GM18508 (cell line): ENCODE results near the gene CREB5.
A peak's percentile ranks its signal among the peaks of the same experiment; 100 is the strongest.

Experiments used
- ATAC-seq: cut with Tn5 transposase; IDR thresholded peaks from one replicate; pipeline ENCODE4 v1.9.1; 2021; ENCODE audit warnings: moderate number of reproducible peaks; ENCODE audit not compliant: insufficient read depth, unreplicated experiment

Gene CREB5

DNA sequence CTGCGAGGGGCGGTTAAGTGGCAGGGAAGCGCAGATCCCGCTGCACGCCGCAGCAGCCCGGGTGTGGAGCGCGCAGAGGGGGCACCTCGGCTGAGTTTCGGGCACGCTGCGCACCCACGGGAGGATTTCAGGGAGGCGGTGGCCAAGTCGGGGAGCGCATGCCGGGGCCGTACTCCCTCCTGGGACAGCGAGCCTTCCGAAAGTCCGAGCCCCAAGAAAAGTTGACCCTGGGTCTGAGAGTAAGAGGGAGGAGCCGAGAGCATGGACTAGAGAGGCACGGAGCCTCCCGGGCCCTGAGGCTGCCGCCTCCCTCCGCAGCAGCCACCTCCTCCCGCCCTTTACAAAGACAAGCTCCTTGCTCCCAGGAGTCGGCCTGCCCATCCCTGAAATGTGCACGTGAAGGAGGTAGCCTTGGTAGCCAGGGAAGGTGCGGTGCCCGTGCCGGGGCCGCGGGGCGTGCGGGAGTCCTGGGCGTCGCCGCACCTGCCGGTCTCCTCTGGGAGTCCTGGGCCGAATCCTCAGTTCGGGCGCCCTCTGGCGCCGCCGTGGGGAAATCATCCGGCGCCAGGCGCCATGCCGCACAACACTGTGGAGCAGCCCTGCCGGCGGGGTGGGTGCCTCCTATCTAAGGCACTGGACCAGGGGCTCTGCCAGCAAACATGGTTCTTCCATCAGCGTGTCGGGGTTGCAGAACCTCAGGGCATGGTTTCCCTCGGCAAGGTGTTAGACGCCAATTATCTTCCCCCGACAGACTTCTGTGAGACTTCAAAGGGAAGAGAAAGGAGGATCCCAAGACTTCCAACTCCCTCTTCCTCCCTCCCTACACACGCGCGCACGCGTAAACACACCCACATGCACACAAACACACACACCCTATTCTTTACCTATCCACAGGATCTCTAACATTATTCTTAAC, 441.8 kb downstream of the CREB5 start:
- peak; percentile 61 for ATAC-seq

DNA sequence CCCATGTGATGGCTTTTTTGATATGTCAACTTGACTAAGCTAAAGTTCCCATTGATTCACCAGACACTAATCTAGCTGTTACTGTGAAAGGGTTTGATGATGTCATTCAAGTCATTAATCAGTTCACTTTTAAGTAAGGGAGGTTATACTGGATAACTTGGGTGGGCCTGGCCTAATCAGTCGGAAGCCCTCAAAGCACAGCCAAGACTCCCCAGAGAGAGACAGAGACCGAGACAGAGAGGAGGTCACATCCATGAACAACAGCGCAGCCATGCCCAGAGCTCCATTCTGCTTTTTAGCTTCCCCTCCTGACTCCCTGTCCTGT, 442.4 kb downstream of the CREB5 start:
- no peak for ATAC-seq

DNA sequence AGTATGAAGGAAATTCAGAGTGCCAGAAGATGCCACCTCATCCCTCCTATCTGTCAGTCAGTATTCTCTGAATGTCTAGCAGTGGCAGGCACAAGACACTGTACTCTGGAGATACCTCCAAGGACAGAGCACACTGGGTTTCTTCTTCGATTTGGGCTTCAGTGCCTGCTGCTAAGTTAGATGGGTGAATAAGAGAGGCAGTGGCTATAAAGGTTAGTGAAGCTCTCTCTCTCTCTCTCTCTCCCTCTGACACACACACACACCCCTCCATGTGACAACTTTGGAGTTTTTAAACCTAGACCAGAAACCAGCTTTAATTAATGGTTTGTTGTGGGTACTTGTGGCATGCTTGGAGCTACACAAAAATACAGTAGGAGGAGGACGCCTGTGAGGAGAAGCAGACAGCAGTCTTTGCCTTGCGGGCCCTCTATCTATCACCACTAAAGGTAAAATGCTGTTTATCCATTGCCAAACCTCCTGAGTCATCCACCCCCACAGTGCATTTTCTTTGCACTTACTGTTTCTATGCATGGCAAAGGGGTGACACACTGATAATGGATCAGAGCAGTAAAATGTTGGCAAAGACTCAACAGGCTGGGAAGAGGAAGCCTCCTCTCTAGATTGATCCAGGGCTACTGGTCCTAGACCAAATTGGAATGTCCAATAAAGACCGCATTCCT, 443.4 kb downstream of the CREB5 start:
- no peak for ATAC-seq

DNA sequence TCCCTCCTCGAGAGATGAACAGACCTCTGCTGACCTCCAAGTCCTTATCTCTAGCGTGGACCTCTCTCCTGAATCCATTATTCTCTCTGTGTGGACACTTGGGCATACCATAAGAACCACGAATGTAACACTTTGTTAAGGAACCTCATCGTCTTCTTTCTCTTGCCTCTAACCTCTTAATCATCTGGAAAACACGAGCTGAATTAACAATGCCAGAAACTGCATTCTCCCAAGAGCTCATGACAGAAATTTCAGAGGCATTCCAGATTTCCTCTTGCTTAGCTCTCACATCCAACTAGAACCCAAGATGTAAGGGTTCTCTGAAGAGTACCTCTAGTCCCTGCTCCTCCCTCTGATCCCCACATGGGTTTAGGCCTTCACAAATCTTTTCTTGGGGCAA, 444.3 kb downstream of the CREB5 start:
- ATAC-seq: no peak

DNA sequence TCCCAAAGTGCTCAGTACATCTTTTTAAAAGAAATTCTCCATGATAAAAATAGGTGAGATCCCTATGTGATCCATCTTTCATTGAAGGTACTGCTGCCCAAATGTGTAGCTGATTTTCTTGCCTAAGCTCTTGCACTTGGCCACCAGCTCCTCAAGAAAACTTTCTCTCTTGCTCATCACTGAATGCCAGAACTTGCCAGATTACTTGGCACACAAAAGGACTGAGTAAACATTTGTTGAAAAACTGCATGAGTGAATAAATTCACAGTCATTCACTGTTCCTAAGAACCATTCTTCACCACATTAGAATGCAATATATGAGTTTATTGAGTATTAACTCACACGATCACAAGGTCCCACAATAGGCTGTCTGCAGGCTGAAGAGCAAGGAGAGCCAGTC, 445.9 kb downstream of the CREB5 start:
- no peak for ATAC-seq

DNA sequence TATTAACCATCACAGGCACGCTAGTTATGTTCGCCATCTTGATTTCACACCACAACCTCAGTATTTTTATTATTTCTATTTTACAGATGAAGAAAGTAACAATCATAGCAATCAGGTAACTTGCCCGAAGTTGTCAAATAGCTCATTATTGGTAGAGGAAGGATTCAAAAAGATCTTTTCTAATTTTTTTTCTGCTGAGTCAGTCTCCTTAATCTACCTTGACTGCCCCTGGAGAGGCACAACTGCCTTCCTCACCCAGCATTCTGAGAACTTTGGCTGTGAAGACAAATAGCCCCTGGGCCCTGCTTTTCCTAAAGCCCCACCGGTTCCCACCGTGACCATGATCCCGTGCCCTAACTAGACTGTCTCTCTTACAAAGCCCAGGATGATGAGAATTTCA, 446.6 kb downstream of the CREB5 start:
- ATAC-seq: no peak

DNA sequence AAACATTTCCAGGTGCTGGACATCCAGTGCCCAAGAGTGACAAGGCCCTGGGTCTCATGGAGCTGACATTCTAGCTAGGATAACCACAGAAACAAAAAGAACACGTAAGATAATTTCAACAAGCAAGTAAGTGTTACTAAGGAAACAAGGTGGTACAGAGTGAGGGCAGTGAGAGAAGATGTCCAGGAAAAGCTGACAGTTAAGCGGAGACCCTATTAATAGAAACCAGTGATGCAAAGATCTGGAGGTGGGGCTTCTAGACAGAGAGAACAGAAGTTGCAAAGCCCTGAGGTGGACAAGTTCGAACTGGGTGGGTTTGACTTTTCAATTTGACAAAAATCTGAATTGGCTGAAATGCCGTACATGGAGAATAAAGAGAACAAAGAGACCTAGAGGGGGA, 449.5 kb downstream of the CREB5 start:
- ATAC-seq: no peak

DNA sequence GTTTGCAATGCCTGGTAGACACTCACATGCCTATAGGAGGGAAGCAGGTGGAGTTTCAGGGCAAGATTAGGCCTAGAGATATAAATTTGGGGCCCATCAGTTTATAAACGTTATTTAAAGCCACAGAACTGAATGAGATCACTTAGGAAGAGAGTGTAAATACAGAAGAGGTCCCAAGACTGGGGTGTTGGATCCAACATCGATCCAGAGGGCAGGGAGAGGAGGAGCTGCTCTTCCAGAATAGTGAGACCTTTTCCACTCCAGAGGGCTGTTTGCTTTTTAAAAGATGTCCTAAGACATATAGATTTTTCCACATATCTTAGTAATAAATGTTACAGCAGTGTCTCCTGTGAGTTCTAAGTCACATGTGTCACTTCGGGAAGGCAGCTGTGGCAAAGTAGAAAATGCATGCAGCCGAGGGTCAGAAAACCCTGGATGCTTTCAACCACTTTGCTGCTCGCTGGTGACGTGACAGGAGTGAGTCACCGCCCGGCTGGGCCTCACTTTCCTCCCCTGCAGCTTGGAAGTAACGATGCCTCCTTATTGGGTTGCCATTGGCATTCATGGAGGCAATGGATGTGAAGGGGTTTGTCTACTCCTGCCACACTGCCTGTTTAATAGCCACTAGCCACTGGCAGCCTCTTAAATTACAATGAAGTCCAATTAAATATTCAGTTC, 450.4 kb downstream of the CREB5 start:
- ATAC-seq: no peak

DNA sequence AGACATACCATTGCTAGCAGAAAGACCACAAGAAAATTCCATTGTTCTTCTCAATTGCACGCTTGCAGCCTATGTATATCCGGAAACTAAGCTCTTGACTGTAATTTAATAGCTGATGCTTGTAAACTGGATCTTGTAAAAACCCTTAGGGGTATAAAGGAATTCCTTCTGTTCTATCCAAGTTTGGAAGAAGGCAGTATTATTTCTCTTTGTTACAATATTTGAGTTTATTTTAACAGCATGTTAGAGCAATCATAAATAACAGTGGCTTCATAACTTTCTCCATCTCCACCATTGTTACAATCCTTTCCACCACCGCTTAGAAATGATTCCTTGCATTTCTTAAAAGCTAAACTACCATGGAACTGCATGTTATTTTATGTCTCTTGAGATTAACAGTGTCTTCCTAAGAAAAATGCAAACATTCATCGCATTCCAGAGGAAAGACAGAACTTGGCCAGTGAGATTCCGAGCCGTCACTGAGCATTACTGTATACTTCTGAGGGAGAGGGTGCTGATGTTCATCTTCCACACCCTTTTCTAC, 453.4 kb downstream of the CREB5 start:
- ATAC-seq: no peak

DNA sequence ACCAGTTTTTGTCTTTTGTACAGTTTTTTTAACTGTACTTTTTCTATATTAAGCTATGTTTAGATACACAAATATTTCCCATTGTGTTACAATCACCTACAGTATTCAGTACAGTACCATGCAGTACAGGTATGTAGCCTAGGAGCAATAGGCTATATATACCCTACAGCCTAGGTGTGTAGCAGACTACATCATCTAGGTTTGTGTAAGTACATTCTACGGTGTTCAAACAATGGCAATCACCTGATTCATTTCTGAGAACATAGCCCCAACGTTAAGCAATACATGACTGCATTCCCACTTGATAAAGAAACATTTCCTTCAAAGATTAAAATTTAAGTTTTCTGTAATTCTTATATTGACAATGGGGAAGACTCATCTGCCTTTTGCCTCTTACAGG, 456.4 kb downstream of the CREB5 start:
- ATAC-seq: no peak

DNA sequence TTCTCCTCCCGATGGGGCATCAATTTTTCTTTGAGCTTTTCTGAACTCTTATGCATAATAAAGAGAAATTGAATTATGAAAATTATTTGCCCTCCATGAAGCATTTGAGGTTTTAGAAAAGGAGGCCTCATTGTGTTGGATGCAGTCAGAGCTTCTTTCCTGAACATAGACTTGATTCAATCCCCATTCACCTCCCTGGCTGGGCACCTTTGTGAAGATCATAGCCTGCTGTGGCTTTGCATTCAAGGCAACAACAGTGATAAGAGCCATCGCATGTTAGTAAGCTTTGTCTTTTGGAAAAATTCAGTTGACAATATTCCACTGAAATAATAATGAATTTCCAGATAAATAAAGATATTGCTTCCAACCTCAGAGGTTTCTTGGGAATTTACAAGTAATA, 458.8 kb downstream of the CREB5 start:
- no peak for ATAC-seq

DNA sequence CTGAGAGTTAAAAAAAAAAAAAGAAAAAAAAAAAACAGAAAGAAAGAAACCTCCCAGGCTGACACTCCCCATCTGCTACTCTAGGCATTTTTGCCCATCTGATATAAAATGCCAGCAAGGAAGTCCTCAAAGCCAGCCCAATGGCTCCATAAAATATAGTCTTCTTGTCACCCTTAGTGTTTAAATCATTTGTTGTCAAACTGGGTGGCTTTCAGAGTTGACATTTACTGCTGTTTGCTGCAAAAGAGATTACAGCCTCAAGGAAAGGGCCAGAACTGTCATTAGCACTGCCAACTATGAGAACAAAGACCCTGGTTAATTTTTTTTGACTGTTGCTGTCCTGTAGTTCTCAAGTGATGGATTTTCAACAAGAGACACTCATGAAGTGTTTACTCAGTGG, 459.3 kb downstream of the CREB5 start:
- ATAC-seq: no peak

DNA sequence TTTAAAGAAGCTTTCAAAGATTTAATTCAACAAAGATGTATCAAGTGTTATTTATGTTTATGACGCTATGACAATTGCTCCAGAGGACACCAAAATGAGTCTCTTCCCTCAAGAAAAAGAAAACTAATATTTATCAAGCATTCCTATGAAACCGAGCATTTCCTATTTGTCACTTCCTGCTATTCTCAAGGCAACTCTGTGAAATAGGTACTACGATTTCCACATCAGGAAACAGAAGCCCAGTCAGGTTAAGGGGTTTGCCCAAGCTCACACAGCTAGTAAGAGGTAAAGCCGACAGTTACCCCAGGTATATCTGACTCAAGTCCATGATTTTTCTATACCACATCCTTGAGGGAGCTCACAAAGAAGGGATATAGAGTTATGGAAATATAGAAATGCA, 459.9 kb downstream of the CREB5 start:
- ATAC-seq: no peak

DNA sequence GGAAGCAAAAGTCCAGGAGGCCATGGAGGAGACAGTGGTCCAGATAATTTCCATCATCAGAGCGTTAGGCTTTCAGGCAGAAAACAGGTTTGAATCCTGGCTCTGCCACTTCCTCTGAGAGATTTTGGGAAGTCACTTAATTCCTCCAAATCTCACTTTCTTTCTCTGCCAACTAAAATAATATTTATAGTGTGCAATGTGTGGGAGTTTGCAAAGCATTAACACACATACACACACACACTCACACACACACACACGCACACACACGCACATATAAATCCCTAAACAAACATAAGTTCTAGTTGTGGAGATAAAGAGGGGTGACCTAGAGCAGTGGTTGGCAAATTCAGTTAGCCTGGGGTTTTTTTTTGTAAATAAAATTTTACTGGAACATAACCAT, 461.0 kb downstream of the CREB5 start:
- ATAC-seq: no peak

DNA sequence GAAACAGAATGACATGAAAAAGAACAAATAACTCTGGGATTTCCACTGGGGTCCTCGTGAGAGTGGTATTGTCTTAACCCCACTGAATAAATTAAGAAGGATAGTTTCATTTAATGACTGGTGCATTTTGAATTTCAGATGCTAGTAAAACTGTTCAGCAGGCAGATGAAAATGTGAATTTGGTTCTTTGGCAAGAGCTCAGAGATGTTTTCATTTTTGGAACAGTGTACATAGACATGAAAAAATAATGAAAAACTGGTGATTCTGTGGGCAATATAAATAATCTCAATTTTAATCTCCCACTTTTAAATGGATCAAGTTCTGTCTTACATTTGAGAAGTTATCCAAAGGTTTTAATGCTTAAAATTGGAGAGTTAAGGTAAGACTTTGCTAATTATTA, 461.7 kb downstream of the CREB5 start:
- ATAC-seq: no peak
